Heart right ventricle (tissue), 16 donors: ENCODE results near the gene SLC1A7. TPM values are rescaled to one million over a fixed set of nuclear protein-coding genes. Genes with fewer than 3 reads are reported as not detected.

ENCODE experiments used
- ATAC-seq, 8 donors: fragments of 200-7000 bp; cut with Tn5 transposase; one replicate each; pipeline ENCODE4 v1.9.1; 2020; ENCODE audit warnings: mild to moderate bottlenecking in 8 of 8, moderate library complexity in 8 of 8, moderate number of reproducible peaks in 1 of 8
- DNase-seq, 2 donors: peaks; one replicate each; pipeline ENCODE4 v3.0.0-alpha.2; 2020
- H3K27ac ChIP-seq, 10 donors: fragments of 200-600 bp; sonication (generic) in 2 of 10; one replicate each; pipeline versions ENCODE4 v1.5.0 to v1.8.0; 2020 to 2022; ENCODE audit warnings: mild to moderate bottlenecking in 3 of 10
- H3K27me3 ChIP-seq, 7 donors: fragments of 200-600 bp; one replicate each; pipeline ENCODE4 v1.8.0; 2021 to 2022; ENCODE audit warnings: mild to moderate bottlenecking in 2 of 7
- H3K36me3 ChIP-seq, 9 donors: fragments of 200-600 bp; sonication (generic) in 1 of 9; one replicate each; pipeline versions ENCODE4 v1.5.0 to v1.8.0; 2020 to 2022; ENCODE audit warnings: mild to moderate bottlenecking in 2 of 9
- H3K4me1 ChIP-seq, 9 donors: fragments of 200-600 bp; sonication (generic) in 1 of 9; one replicate each; pipeline versions ENCODE4 v1.5.0 to v1.8.0; 2020 to 2022; ENCODE audit warnings: mild to moderate bottlenecking in 4 of 9
- H3K4me3 ChIP-seq, 10 donors: fragments of 200-600 bp; sonication (generic) in 2 of 10; one replicate each; pipeline versions ENCODE4 v1.5.0 to v1.8.0; 2020 to 2022; ENCODE audit warnings: mild to moderate bottlenecking in 7 of 10, moderate library complexity in 2 of 10
- H3K9me3 ChIP-seq, 11 donors: fragments of 200-600 bp in 10 of 11; sonication (generic) in 2 of 11; one replicate each; pipeline versions ENCODE4 v1.5.0 to v1.8.0; 2013 to 2022; ENCODE audit warnings: mild to moderate bottlenecking in 2 of 11, control low read depth in 1 of 11, moderate library complexity in 1 of 11
- CTCF ChIP-seq, 9 donors: fragments of 200-600 bp; sonication (generic) in 2 of 9; IDR thresholded peaks; one replicate each; pipeline versions ENCODE4 v1.5.0 to v1.8.0; 2021 to 2022; ENCODE audit warnings: antibody characterized with exemption in 9 of 9, mild to moderate bottlenecking in 5 of 9, moderate library complexity in 1 of 9
- WGBS, 2 donors: extraction: QIAGEN DNeasy Blood & Tissue Kit; methylation state at CpG; one replicate each; pipeline ENCODE4 v1.1.7; 2013; ENCODE audit warnings: inconsistent platforms in 1 of 2; 5-methylcytosine and 5-hydroxymethylcytosine counted together
- intact Hi-C, 10 donors: fragments of 100-400 bp; cut with DNase I; formaldehyde crosslinking; loops; one replicate each; pipeline versions ENCODE4 v1.11.1 to v1.14.2; 2022
- polyA plus RNA-seq, 2 donors: library from polyadenylated mRNA; stranded (reverse); fragments of 200-250 nt; gene quantifications; one replicate each; pipeline ENCODE4 v1.2.3, GENCODE V29; 2013
- total RNA-seq, 10 donors: library from RNA; stranded (reverse); fragmentation: NEBNext Ultra II Directional in 3 of 10; extraction: Animal tissue kit (Norgen Biotek cat#: 25700) in 3 of 10; gene quantifications; one replicate each; pipeline versions ENCODE4 v1.2.1 to v1.2.4, GENCODE V29; 2021 to 2023
- donor health status: Arrhythmogenic right ventricular cardiomyopathy.
- donor health status: ischemic (EF 13 %, LVEDD 7.1; RV severe dilation, severe dysfunction).
- donor health status: healthy with polysubstance abuse.
- donor health status: DM: no; HTN: yes; CAD: no.
- donor health status: DM: no; HTN: no; CAD: no.
- donor health status: ischemic (EF 25% LVEDD 6.9; RV normal size, moderate dysfunction).
- donor health status: ischemic (EF 25% LVEDD 5.7; RV mildly dilated, moderate dysfunction).
- donor health status: healthy.
- donor health status: DM: yes; HTN: yes; CAD: no.
- donor health status: Ischemic cardiomyopathy.
- donor health status: ischemic (EF 35%, LVEDD 5.7; RV mildly dilated, moderate dysfunction).
- donor health status: nonischemic (EF 11% LVEDD 7.7; RV severe dilation, severe dysfunction).
- donor health status: DM: yes; HTN: yes; CAD: no.
- donor health status: PGD.
- donor health status: ischemic (EF 29% LVEDD 5.4; RV normal size, mild dysfunction).
- donor health status: nonischemic (EF 23%, LVEDD 6.1; RV moderate dilation, normal function).

The SLC1A7 gene
- total and polyA plus RNA-seq, 12 donors: 0.04 to 2.0 (median 0.42) TPM

- DNase-seq: no peak
- WGBS, 2 donors: 66 to 76% methylated on average over 23 of the region's 23 CpGs
These were observed 7.3 kb downstream of the SLC1A7 start for GRCh38 chr1:53134961-53135734.

GRCh38 chr1:53134042-53134485, 8.4 kb downstream of the SLC1A7 start:
- WGBS, 2 donors: 96% methylated on average over 7 of the region's 7 CpGs
- Histone ChIP-seq H3K27me3 (no peaks in the 10 kb centered on the region), H3K27ac (no peak overlapping the region), H3K4me1 (peaks cover 0 to 24% (median 3%) of the 10 kb centered on the region in 9 donors), H3K9me3 (peaks cover 0 to 13% (median 7%) of the 10 kb centered on the region in 11 donors), H3K4me3 (no peak overlapping the region), H3K36me3 (no peaks in the 10 kb centered on the region)
- intact Hi-C loops: no loop called here
- TF ChIP-seq CTCF (IDR thresholded peaks at IDR 0.05): no peak
- ATAC-seq: no peak
- no peak for DNase-seq

More at GRCh38 chr1:53134961-53135734, 7.3 kb downstream of the SLC1A7 start:
- H3K36me3 ChIP-seq: no peaks in the 10 kb centered on the region
- no peak for TF ChIP-seq CTCF (IDR thresholded peaks at IDR 0.05)
- H3K27me3 ChIP-seq: no peaks in the 10 kb centered on the region
- ATAC-seq: peak in 5 of 8 donors; percentile 18 to 69 (median 45)
- peak overlapping the region in 4 of 10 donors; percentile 13 to 57 (median 36) for H3K27ac ChIP-seq
- no peak overlapping the region for H3K4me3 ChIP-seq
- H3K9me3 ChIP-seq: peaks cover 0 to 13% (median 7%) of the 10 kb centered on the region in 11 donors
- H3K4me1 ChIP-seq: peaks cover 0 to 27% (median 11%) of the 10 kb centered on the region in 9 donors
- intact Hi-C loops: no loop called here

GRCh38 chr1:53133261-53134041, 9.0 kb downstream of the SLC1A7 start:
- Histone ChIP-seq H3K27ac (no peak overlapping the region), H3K36me3 (no peaks in the 10 kb centered on the region), H3K4me1 (peaks cover 0 to 24% (median 0%) of the 10 kb centered on the region in 9 donors), H3K9me3 (peaks cover 0 to 13% (median 7%) of the 10 kb centered on the region in 11 donors), H3K27me3 (no peaks in the 10 kb centered on the region), H3K4me3 (no peak overlapping the region)
- 80 to 83% methylated on average over 9 of the region's 9 CpGs for WGBS, 2 donors
- ATAC-seq (no peak), DNase-seq (no peak)
- intact Hi-C loops: no loop called here
- TF ChIP-seq CTCF (IDR thresholded peaks at IDR 0.05): no peak

GRCh38 chr1:53132176-53132575, 10.3 kb downstream of the SLC1A7 start:
- Histone ChIP-seq H3K4me1 (peaks cover 0 to 24% (median 0%) of the 10 kb centered on the region in 9 donors), H3K27ac (no peak overlapping the region), H3K9me3 (peaks cover 0 to 2% (median 0%) of the 10 kb centered on the region in 11 donors), H3K27me3 (no peaks in the 10 kb centered on the region), H3K4me3 (no peak overlapping the region), H3K36me3 (no peaks in the 10 kb centered on the region)
- 83 to 90% methylated on average over 8 of the region's 8 CpGs for WGBS, 2 donors
- no peak for TF ChIP-seq CTCF (IDR thresholded peaks at IDR 0.05)
- DNase-seq (no peak), ATAC-seq (no peak)
- intact Hi-C loops: no loop called here
